Breast epithelium (tissue), 4 donors: Measurements from ENCODE around the gene TENT4A. TPM values are rescaled to one million over a fixed set of nuclear protein-coding genes. Genes with fewer than 3 reads are reported as not detected.
A peak's percentile ranks its signal among the peaks of the same experiment; 100 is the strongest.

Experiments
- DNase-seq, 2 donors: peaks; one replicate each; pipeline ENCODE4 v3.0.0-alpha.2; 2019; ENCODE audit warnings: low spot score in 2 of 2
- H3K27ac ChIP-seq, 2 donors: fragments of 200-600 bp; sonication (generic) in 1 of 2; one replicate each; pipeline ENCODE4 v1.5.1; 2016 to 2019; ENCODE audit warnings: mild to moderate bottlenecking in 1 of 2
- H3K27me3 ChIP-seq, 2 donors: fragments of 200-600 bp; sonication (generic) in 1 of 2; one replicate each; pipeline versions ENCODE4 v1.5.1 to v1.6.0; 2017 to 2019; ENCODE audit warnings: control low read depth in 1 of 2, mild to moderate bottlenecking in 1 of 2
- H3K36me3 ChIP-seq: fragments of 200-600 bp; one replicate; pipeline ENCODE4 v1.5.1; 2019
- H3K4me1 ChIP-seq, 2 donors: fragments of 200-600 bp; sonication (generic); one replicate each; pipeline ENCODE4 v1.5.1; 2016 to 2019; ENCODE audit warnings: control low read depth in 1 of 2
- H3K4me3 ChIP-seq, 3 donors: fragments of 200-600 bp; sonication (generic); 1 replicate in 2 of 3; 2 replicates in 1 of 3; pipeline ENCODE4 v1.5.1; 2016 to 2019; ENCODE audit warnings: mild to moderate bottlenecking in 3 of 3, moderate library complexity in 2 of 3
- H3K9me3 ChIP-seq, 2 donors: fragments of 200-600 bp; sonication (generic) in 1 of 2; one replicate each; pipeline ENCODE4 v1.5.1; 2016 to 2019; ENCODE audit warnings: control low read depth in 1 of 2
- CTCF ChIP-seq, 3 donors: fragments of 450-650 bp; IDR thresholded peaks; one replicate each; pipeline ENCODE4 v1.5.1; 2016 to 2017; ENCODE audit warnings: antibody characterized with exemption in 3 of 3, mild to moderate bottlenecking in 3 of 3, moderate library complexity in 3 of 3
- POLR2A ChIP-seq: fragments of 450-650 bp; IDR thresholded peaks from one replicate; pipeline ENCODE4 v1.6.1; 2016; ENCODE audit warnings: antibody characterized with exemption, mild to moderate bottlenecking, moderate library complexity
- POLR2AphosphoS5 ChIP-seq, 3 donors: sonication (generic); formaldehyde crosslinking; IDR thresholded peaks; one replicate each; pipeline ENCODE4 v1.6.1; 2017; ENCODE audit warnings: antibody characterized with exemption in 3 of 3
- intact Hi-C: fragments of 100-400 bp; cut with DNase I; formaldehyde crosslinking; loops from one replicate; pipeline ENCODE4 v1.15.1; 2023; ENCODE audit warnings: low total_unique reads
- total RNA-seq, 3 donors: library from RNA; depleted of rRNA; stranded (reverse); fragments of >200 nt; gene quantifications; one replicate each; pipeline ENCODE4 v1.1.0, GENCODE V29; 2016

Gene TENT4A
- total RNA-seq, 3 donors from 2014 or later = 24.1 to 26.2 (median 24.8) TPM

- no peak for TF ChIP-seq POLR2AphosphoS5 (IDR thresholded peaks at IDR 0.05)
- peak overlapping the region; percentile 42 to 77 for H3K27ac ChIP-seq
- no peaks in the 10 kb centered on the region for H3K36me3 ChIP-seq
- H3K27me3 ChIP-seq = no peaks in the 10 kb centered on the region
- intact Hi-C loops = no loop called here
- peaks cover 3 to 9% of the 10 kb centered on the region in 2 donors for H3K4me1 ChIP-seq
- H3K9me3 ChIP-seq = no peaks in the 10 kb centered on the region
- peak overlapping the region in 1 of 3 donors; percentile 1 for H3K4me3 ChIP-seq
- DNase-seq = no peak
These were observed 19.6 kb downstream of the TENT4A start for GRCh38 chr5:6732634-6733410.

- peaks cover 3 to 9% of the 10 kb centered on the region in 2 donors for H3K4me1 ChIP-seq
- no peaks in the 10 kb centered on the region for H3K9me3 ChIP-seq
- no peak for DNase-seq
- TF ChIP-seq CTCF (IDR thresholded peaks at IDR 0.05) (no peak), POLR2AphosphoS5 (IDR thresholded peaks at IDR 0.05) (no peak), POLR2A (no peak)
- no peaks in the 10 kb centered on the region for H3K27me3 ChIP-seq
- peak overlapping the region in 1 of 3 donors; percentile 1 for H3K4me3 ChIP-seq
- intact Hi-C loops = no loop called here
- H3K27ac ChIP-seq = peak overlapping the region; percentile 42 to 77
- H3K36me3 ChIP-seq = no peaks in the 10 kb centered on the region
These were observed 20.4 kb downstream of the TENT4A start for GRCh38 chr5:6733411-6734242.

- intact Hi-C loops = no loop called here
- no peaks in the 10 kb centered on the region for H3K36me3 ChIP-seq
- TF ChIP-seq POLR2AphosphoS5 (IDR thresholded peaks at IDR 0.05) (no peak), POLR2A (no peak), CTCF (IDR thresholded peaks at IDR 0.05) (no peak)
- no peak overlapping the region for H3K4me3 ChIP-seq
- H3K4me1 ChIP-seq = peaks cover 3 to 9% of the 10 kb centered on the region in 2 donors
- no peak overlapping the region for H3K27ac ChIP-seq
- DNase-seq = peak in 1 of 2 donors; percentile 44
- no peaks in the 10 kb centered on the region for H3K27me3 ChIP-seq
- no peaks in the 10 kb centered on the region for H3K9me3 ChIP-seq
These were observed 21.0 kb downstream of the TENT4A start for GRCh38 chr5:6734243-6734700.

- no peak for DNase-seq
These were observed 21.5 kb downstream of the TENT4A start for GRCh38 chr5:6734781-6735180.

More at GRCh38 chr5:6734781-6735180, 21.5 kb downstream of the TENT4A start:
- H3K36me3 ChIP-seq = no peaks in the 10 kb centered on the region
- intact Hi-C loops = loop anchor here (5.0 kb wide), 1 partner anchor 1067 kb away; no protein-coding TSS in a partner anchor
- H3K4me1 ChIP-seq = peaks cover 3 to 9% of the 10 kb centered on the region in 2 donors
- TF ChIP-seq POLR2A (no peak), POLR2AphosphoS5 (IDR thresholded peaks at IDR 0.05) (no peak), CTCF (IDR thresholded peaks at IDR 0.05) (no peak)
- H3K27me3 ChIP-seq = no peaks in the 10 kb centered on the region
- H3K27ac ChIP-seq = no peak overlapping the region
- H3K9me3 ChIP-seq = no peaks in the 10 kb centered on the region
- no peak overlapping the region for H3K4me3 ChIP-seq
